ENCODE data around the gene VWF. TPM values are rescaled to one million over a fixed set of nuclear protein-coding genes. Genes with fewer than 3 reads are reported as not detected.

Gene VWF
- total and polyA plus RNA-seq, 2 of the 4 experiments (the other 2 are of a cell fraction), result under 0.01 to 0.09 TPM

- H4K8ac ChIP-seq (ENCODE audit: low read depth in 2 of 2, low read length in 2 of 2), result no peak overlapping the region
- TF ChIP-seq USF2 (IDR thresholded peaks at IDR 0.05; ENCODE audit: low read depth, low read length) (no peak), BHLHE40 (IDR thresholded peaks at IDR 0.05; ENCODE audit: low read depth, low read length) (no peak), CTCF (conservative IDR thresholded peaks at IDR 0.05; ENCODE audit: low read depth, low read length) (no peak), CEBPB (IDR thresholded peaks at IDR 0.05; ENCODE audit: low read depth, low read length) (no peak), MXI1 (IDR thresholded peaks at IDR 0.05; ENCODE audit: borderline replicate concordance, low read depth, low read length) (no peak), NFE2L2 (IDR thresholded peaks at IDR 0.05; ENCODE audit: low read depth, low read length) (no peak), MAFK (IDR thresholded peaks at IDR 0.05; ENCODE audit: low read depth, low read length) (no peak), MAZ (IDR thresholded peaks at IDR 0.05; ENCODE audit: borderline replicate concordance, low read depth, low read length) (no peak), SMC3 (IDR thresholded peaks at IDR 0.05; ENCODE audit: low read depth, low read length) (no peak), CHD1 (IDR thresholded peaks at IDR 0.05; ENCODE audit: low read depth, low read length) (no peak), RAD21 (IDR thresholded peaks at IDR 0.05; ENCODE audit: low read length) (no peak), RFX5 (IDR thresholded peaks at IDR 0.05; ENCODE audit: low read depth, low read length) (no peak)
- H3K56ac ChIP-seq (ENCODE audit: extremely low read depth, insufficient read depth, low read length), result no peak overlapping the region
- POLR2A ChIA-PET (ENCODE audit: unreplicated experiment), result no interaction called here
- H3K23ac ChIP-seq (ENCODE audit: low read depth, low read length), result no peak overlapping the region
- CTCF ChIA-PET, result interaction anchor here (0.9 kb wide), 1 partner anchor 12 kb away, joined by 3 read pairs; no protein-coding TSS in a partner anchor
- no peak overlapping the region for H2AK9ac ChIP-seq (replicated peaks; ENCODE audit: low read depth, low read length, poor library complexity)
- dilution Hi-C loops (cut with HindIII; ENCODE audit: low sequenced_read_pairs, unreplicated experiment), result no loop called here
- ATAC-seq (ENCODE audit: low read depth) (no peak), DNase-seq (no peak)
- no peak overlapping the region for H3K9ac ChIP-seq (ENCODE audit: low read depth, low read length)
- H3K4me3 ChIP-seq (ENCODE audit: insufficient read depth, low read depth, low read length), result no peak overlapping the region
- no peak overlapping the region for H3K4me2 ChIP-seq (ENCODE audit: low read depth, low read length)
- WGBS, 2 experiments (ENCODE audit: extremely low coverage in 2 of 2, insufficient read length in 1 of 2), result 94% methylated on average over 3 of the region's 9 CpGs; no CpG with 5 or more reads in 1 of the 2 experiments
- no peaks in the 10 kb centered on the region for H4K20me1 ChIP-seq (ENCODE audit: insufficient read depth, low read length)
- H3K36me3 ChIP-seq (ENCODE audit: control insufficient read depth, insufficient read depth, low read length), result no peaks in the 10 kb centered on the region
- in situ Hi-C loops (cut with MboI; ENCODE audit: low sequenced_read_pairs), result no loop called here
- no peak overlapping the region for H2BK120ac ChIP-seq (ENCODE audit: low read depth, low read length)
- no peak overlapping the region for H4K5ac ChIP-seq (ENCODE audit: low read depth, low read length)
- H3K14ac ChIP-seq (replicated peaks; ENCODE audit: low read depth, low read length), result no peak overlapping the region
- intact Hi-C loops (cut with micrococcal nuclease), result no loop called here
- H2AK5ac ChIP-seq (ENCODE audit: low read depth, low read length), result no peak overlapping the region
- no peaks in the 10 kb centered on the region for H3K9me1 ChIP-seq (ENCODE audit: insufficient read depth, low read length)
- no peaks in the 10 kb centered on the region for H3K4me1 ChIP-seq (ENCODE audit: control insufficient read depth, insufficient read depth, low read length)
- H3K4ac ChIP-seq (ENCODE audit: low read depth, low read length), result no peak overlapping the region
- H3K27ac ChIP-seq (ENCODE audit: insufficient read depth, low read length), result no peak overlapping the region
- H2BK15ac ChIP-seq (ENCODE audit: low read depth, low read length), result no peak overlapping the region
- no peak overlapping the region for H2BK20ac ChIP-seq (ENCODE audit: low read depth, low read length)
- no peak overlapping the region for H4K91ac ChIP-seq (ENCODE audit: insufficient read depth, low read depth, low read length)
- H2AFZ ChIP-seq (replicated peaks; ENCODE audit: low read length, poor library complexity), result no peak overlapping the region
- H3K27me3 ChIP-seq (ENCODE audit: control insufficient read depth, insufficient read depth, low read length), result peaks cover 56% of the 10 kb centered on the region
- H3K9me3 ChIP-seq (ENCODE audit: control insufficient read depth, insufficient read depth, low read length), result no peaks in the 10 kb centered on the region
- H3K79me1 ChIP-seq (ENCODE audit: low read depth in 1 of 2, low read length in 2 of 2), result no peaks in the 10 kb centered on the region
- no peak overlapping the region for H2BK5ac ChIP-seq (ENCODE audit: low read depth, low read length, poor library complexity, severe bottlenecking)
- no peak overlapping the region for H3K18ac ChIP-seq (ENCODE audit: low read depth, low read length)
- no TSS peak for BruUV-seq (replicated peaks)
Observed at GRCh38 chr12:5976196-5976595, 148.3 kb downstream of the VWF start.

All from IMR-90 (cell line).